SK-N-SH treated with all-trans-retinoic acid at 6 μM for 48 hours (cell line): ENCODE measurements around the gene ARHGAP22.

Source experiments
- ATAC-seq: fragments of 200-7000 bp; cut with Tn5 transposase; 3 replicates; pipeline ENCODE4 v1.9.1; 2020; ENCODE audit warnings: mild to moderate bottlenecking, moderate library complexity
- ARNTL ChIP-seq: fragments of 450-650 bp; formaldehyde crosslinking; IDR thresholded peaks from 2 replicates; pipeline ENCODE4 v1.5.0; 2020; ENCODE audit warnings: low read depth, mild to moderate bottlenecking, moderate library complexity, borderline replicate concordance
- BACH2 ChIP-seq: fragments of 250-450 bp; sonication (Bioruptor Pico); IDR thresholded peaks from 2 replicates; pipeline ENCODE4 v1.9.0; 2021; ENCODE audit warnings: mild to moderate bottlenecking, borderline replicate concordance
- CREB5 ChIP-seq: fragments of 250-450 bp; sonication (Bioruptor Pico); IDR thresholded peaks from 2 replicates; pipeline ENCODE4 v1.5.1; 2020; ENCODE audit warnings: low read depth, mild to moderate bottlenecking, moderate library complexity
- CSRNP3 ChIP-seq: fragments of 250-450 bp; sonication (Bioruptor Pico); IDR thresholded peaks from 2 replicates; pipeline ENCODE4 v1.5.1; 2021; ENCODE audit warnings: mild to moderate bottlenecking, moderate library complexity
- OSR1 ChIP-seq: fragments of 250-450 bp; sonication (Bioruptor Pico); IDR thresholded peaks from 2 replicates; pipeline ENCODE4 v1.8.0; 2022; ENCODE audit warnings: moderate library complexity, mild to moderate bottlenecking, inconsistent platforms
- PATZ1 ChIP-seq: fragments of 250-450 bp; sonication (Bioruptor Pico); IDR thresholded peaks from 2 replicates; pipeline ENCODE4 v1.8.0; 2020; ENCODE audit warnings: mild to moderate bottlenecking, moderate library complexity, borderline replicate concordance
- POU6F1 ChIP-seq: fragments of 250-450 bp; sonication (Bioruptor Pico); IDR thresholded peaks from 2 replicates; pipeline ENCODE4 v1.8.0; 2021; ENCODE audit warnings: low read depth, mild to moderate bottlenecking, moderate library complexity, borderline replicate concordance
- SNAI2 ChIP-seq: fragments of 250-450 bp; sonication (Bioruptor Pico); IDR thresholded peaks from 2 replicates; pipeline ENCODE4 v1.5.0; 2020; ENCODE audit warnings: mild to moderate bottlenecking, moderate library complexity
- TCF4 ChIP-seq: fragments of 250-450 bp; sonication (Bioruptor Pico); IDR thresholded peaks from 2 replicates; pipeline ENCODE4 v1.8.0; 2021; ENCODE audit warnings: mild to moderate bottlenecking, moderate library complexity, borderline replicate concordance
- TSHZ2 ChIP-seq: fragments of 250-450 bp; sonication (Bioruptor Pico); IDR thresholded peaks from 2 replicates; pipeline ENCODE4 v1.5.0; 2020; ENCODE audit warnings: mild to moderate bottlenecking, moderate library complexity
- ZFP3 ChIP-seq: fragments of 250-450 bp; sonication (Bioruptor Pico); IDR thresholded peaks from 2 replicates; pipeline ENCODE4 v1.5.0; 2020; ENCODE audit warnings: mild to moderate bottlenecking, moderate library complexity
- ZFP30 ChIP-seq: fragments of 450-650 bp; formaldehyde crosslinking; IDR thresholded peaks from 2 replicates; pipeline ENCODE4 v1.5.0; 2022; ENCODE audit warnings: mild to moderate bottlenecking, moderate library complexity
- ZNF565 ChIP-seq: fragments of 450-650 bp; formaldehyde crosslinking; conservative IDR thresholded peaks from 2 replicates; pipeline ENCODE4 v1.5.0; 2020; ENCODE audit warnings: low read depth, mild to moderate bottlenecking, moderate library complexity
- ZNF70 ChIP-seq: fragments of 450-650 bp; formaldehyde crosslinking; IDR thresholded peaks from 2 replicates; pipeline ENCODE4 v1.5.0; 2020; ENCODE audit warnings: mild to moderate bottlenecking, moderate library complexity
- ZNF8 ChIP-seq: fragments of 450-650 bp; formaldehyde crosslinking; IDR thresholded peaks from 2 replicates; pipeline ENCODE4 v1.5.0; 2020; ENCODE audit warnings: mild to moderate bottlenecking, moderate library complexity

Gene ARHGAP22

GRCh38 chr10:48620719-48621118 lies 15.8 kb upstream of the ARHGAP22 start:
- no peak for TF ChIP-seq CSRNP3 (CRISPR knock-in tag)
- TF ChIP-seq ZNF565 (CRISPR knock-in tag) = no peak
- no peak for TF ChIP-seq SNAI2
- TF ChIP-seq ZNF8 (CRISPR knock-in tag) = no peak
- no peak for TF ChIP-seq BACH2 (CRISPR knock-in tag)
- TF ChIP-seq, all 23 proteins: peak for 0
- ATAC-seq = no peak

- peak; percentile 60; the same call in 1 of the 2 replicates for TF ChIP-seq TCF4 (CRISPR knock-in tag)
- no peak for TF ChIP-seq ZNF565 (CRISPR knock-in tag)
- no peak for TF ChIP-seq ZNF70 (CRISPR knock-in tag)
- TF ChIP-seq TSHZ2 (CRISPR knock-in tag) = no peak
- TF ChIP-seq, all 23 proteins: peak for 1
- ATAC-seq = no peak
These were observed 11.6 kb upstream of the ARHGAP22 start for GRCh38 chr10:48616436-48616835.

- no peak for TF ChIP-seq ZFP3 (CRISPR knock-in tag)
- TF ChIP-seq CREB5 (CRISPR knock-in tag) = no peak
- TF ChIP-seq OSR1 = no peak
- TF ChIP-seq ARNTL (CRISPR knock-in tag) = no peak
- TF ChIP-seq TCF4 (CRISPR knock-in tag) = no peak
- no peak for TF ChIP-seq POU6F1
- 0 out of 3 replicates have a peak, but pooled peaks have one; percentile 31 for ATAC-seq
These were observed 9.9 kb upstream of the ARHGAP22 start for GRCh38 chr10:48614481-48615390.

GRCh38 chr10:48613016-48613415 lies 8.1 kb upstream of the ARHGAP22 start:
- no peak; the same call in 2 of the 3 replicates for ATAC-seq
- no peak for TF ChIP-seq PATZ1
- TF ChIP-seq ZFP30 (CRISPR knock-in tag) = no peak
- TF ChIP-seq OSR1 = no peak
